ENCODE data around the gene NGF. TPM values are rescaled to one million over a fixed set of nuclear protein-coding genes. Genes with fewer than 3 reads are reported as not detected.
"Not testable (repeated sequence)": the region's sequence is repeated elsewhere in the genome, so short reads cannot be mapped to it uniquely, and the experiment has no call there.

NGF gene
- total and polyA plus RNA-seq, 2 of the 4 experiments (the other 2 are of a cell fraction) = 12.5 to 21.7 TPM

- ChIA-PET CTCF (no interaction called here), POLR2A (ENCODE audit: unreplicated experiment) (no interaction called here)
- no peak overlapping the region for H3K4me3 ChIP-seq (ENCODE audit: insufficient read depth, low read depth, low read length)
- no peak overlapping the region for H2BK15ac ChIP-seq (ENCODE audit: low read depth, low read length)
- H3K4me2 ChIP-seq (ENCODE audit: low read depth, low read length) = no peak overlapping the region
- H3K14ac ChIP-seq (replicated peaks; ENCODE audit: low read depth, low read length) = no peak overlapping the region
- in situ Hi-C loops (cut with MboI; ENCODE audit: low sequenced_read_pairs) = loop anchor here (25.0 kb wide), 1 partner anchor 574 kb away; no protein-coding TSS in a partner anchor
- peaks cover 2% of the 10 kb centered on the region; the same call in 1 of the 2 replicates for H3K4me1 ChIP-seq (ENCODE audit: control insufficient read depth, insufficient read depth, low read length)
- no peak overlapping the region for H3K56ac ChIP-seq (ENCODE audit: extremely low read depth, insufficient read depth, low read length)
- no peak overlapping the region for H4K8ac ChIP-seq (ENCODE audit: low read depth in 2 of 2, low read length in 2 of 2)
- no peak overlapping the region for H2BK5ac ChIP-seq (ENCODE audit: low read depth, low read length, poor library complexity, severe bottlenecking)
- DNase-seq (no peak), ATAC-seq (ENCODE audit: low read depth) (no peak)
- WGBS, 2 experiments (ENCODE audit: extremely low coverage in 2 of 2, insufficient read length in 1 of 2) = 80% methylated on average over 1 of the region's 2 CpGs; no CpG with 5 or more reads in 1 of the 2 experiments
- H3K9me1 ChIP-seq (ENCODE audit: insufficient read depth, low read length) = peaks cover 5% of the 10 kb centered on the region; the same call in 1 of the 2 replicates
- TF ChIP-seq POLR2A (IDR thresholded peaks at IDR 0.05; ENCODE audit: low read depth, low read length) = no peak
- H4K91ac ChIP-seq (ENCODE audit: insufficient read depth, low read depth, low read length) = no peak overlapping the region
- no peak overlapping the region for H2AK9ac ChIP-seq (replicated peaks; ENCODE audit: low read depth, low read length, poor library complexity)
- H3K23ac ChIP-seq (ENCODE audit: low read depth, low read length) = no peak overlapping the region
- H2BK20ac ChIP-seq (ENCODE audit: low read depth, low read length) = no peak overlapping the region
- no peaks in the 10 kb centered on the region for H3K9me3 ChIP-seq (ENCODE audit: control insufficient read depth, insufficient read depth, low read length)
- H2BK120ac ChIP-seq (ENCODE audit: low read depth, low read length) = no peak overlapping the region
- no peak overlapping the region for H3K18ac ChIP-seq (ENCODE audit: low read depth, low read length)
- intact Hi-C loops (cut with micrococcal nuclease) = no loop called here
- H3K4ac ChIP-seq (ENCODE audit: low read depth, low read length) = no peak overlapping the region
- no peaks in the 10 kb centered on the region for H3K36me3 ChIP-seq (ENCODE audit: control insufficient read depth, insufficient read depth, low read length)
- no peak overlapping the region for H3K27ac ChIP-seq (ENCODE audit: insufficient read depth, low read length)
- no peak overlapping the region for H2AFZ ChIP-seq (replicated peaks; ENCODE audit: low read length, poor library complexity)
- H2AK5ac ChIP-seq (ENCODE audit: low read depth, low read length) = no peak overlapping the region
- H3K27me3 ChIP-seq (ENCODE audit: control insufficient read depth, insufficient read depth, low read length) = no peaks in the 10 kb centered on the region
- dilution Hi-C loops (cut with HindIII; ENCODE audit: low sequenced_read_pairs, unreplicated experiment) = no loop called here
- H3K79me1 ChIP-seq (ENCODE audit: low read depth in 1 of 2, low read length in 2 of 2) = peaks cover 6 to 7% of the 10 kb centered on the region in 2 experiments; a peak in 2 of 4 replicates
- no peaks in the 10 kb centered on the region for H4K20me1 ChIP-seq (ENCODE audit: insufficient read depth, low read length)
- BruUV-seq (replicated peaks) = no TSS peak
- H4K5ac ChIP-seq (ENCODE audit: low read depth, low read length) = no peak overlapping the region
- no peak overlapping the region for H3K9ac ChIP-seq (ENCODE audit: low read depth, low read length)
Observed at GRCh38 chr1:115310581-115311473, 27.2 kb downstream of the NGF start.

- ATAC-seq (ENCODE audit: low read depth); H3K56ac ChIP-seq (ENCODE audit: extremely low read depth, insufficient read depth, low read length); H4K5ac ChIP-seq (ENCODE audit: low read depth, low read length); intact Hi-C loops (cut with micrococcal nuclease); H3K9me3 ChIP-seq (ENCODE audit: control insufficient read depth, insufficient read depth, low read length); H3K9ac ChIP-seq (ENCODE audit: low read depth, low read length); H2AK9ac ChIP-seq (replicated peaks; ENCODE audit: low read depth, low read length, poor library complexity); H3K23ac ChIP-seq (ENCODE audit: low read depth, low read length); POLR2A ChIA-PET (ENCODE audit: unreplicated experiment); H2AFZ ChIP-seq (replicated peaks; ENCODE audit: low read length, poor library complexity); H3K4me2 ChIP-seq (ENCODE audit: low read depth, low read length); H2BK20ac ChIP-seq (ENCODE audit: low read depth, low read length); H2AK5ac ChIP-seq (ENCODE audit: low read depth, low read length); H2BK5ac ChIP-seq (ENCODE audit: low read depth, low read length, poor library complexity, severe bottlenecking); H4K8ac ChIP-seq (ENCODE audit: low read depth in 2 of 2, low read length in 2 of 2); H3K36me3 ChIP-seq (ENCODE audit: control insufficient read depth, insufficient read depth, low read length); DNase-seq; H3K79me1 ChIP-seq (ENCODE audit: low read depth in 1 of 2, low read length in 2 of 2); H2BK120ac ChIP-seq (ENCODE audit: low read depth, low read length); BruUV-seq (replicated peaks); H3K14ac ChIP-seq (replicated peaks; ENCODE audit: low read depth, low read length); CTCF ChIA-PET; H4K20me1 ChIP-seq (ENCODE audit: insufficient read depth, low read length); H3K9me1 ChIP-seq (ENCODE audit: insufficient read depth, low read length); dilution Hi-C loops (cut with HindIII; ENCODE audit: low sequenced_read_pairs, unreplicated experiment); H3K4ac ChIP-seq (ENCODE audit: low read depth, low read length); H3K27ac ChIP-seq (ENCODE audit: insufficient read depth, low read length); H3K4me1 ChIP-seq (ENCODE audit: control insufficient read depth, insufficient read depth, low read length); H2BK15ac ChIP-seq (ENCODE audit: low read depth, low read length); H3K27me3 ChIP-seq (ENCODE audit: control insufficient read depth, insufficient read depth, low read length); H3K4me3 ChIP-seq (ENCODE audit: insufficient read depth, low read depth, low read length); H4K91ac ChIP-seq (ENCODE audit: insufficient read depth, low read depth, low read length); H3K18ac ChIP-seq (ENCODE audit: low read depth, low read length): not testable (repeated sequence)
- in situ Hi-C loops (cut with MboI; ENCODE audit: low sequenced_read_pairs) = loop anchor here (25.0 kb wide), 1 partner anchor 572 kb away; no protein-coding TSS in a partner anchor
Observed at GRCh38 chr1:115309504-115309903, 28.5 kb downstream of the NGF start.

All from IMR-90 (cell line).